HS-5 (cell line): ENCODE data around the gene HEYL.
"Not testable (repeated sequence)": the region's sequence is repeated elsewhere in the genome, so short reads cannot be mapped to it uniquely, and the experiment has no call there.

Source experiments
- DNase-seq: peaks from one replicate; pipeline ENCODE4 v3.0.0-alpha.2; 2012; ENCODE audit warnings: low read depth

Gene HEYL

GRCh38 chr1:39601667-39602255, 37.7 kb downstream of the HEYL start:
- DNase-seq: not testable (repeated sequence)

- no peak for DNase-seq
Measured at GRCh38 chr1:39596163-39596562, 43.3 kb downstream of the HEYL start.

GRCh38 chr1:39593386-39593785, 46.1 kb downstream of the HEYL start:
- no peak for DNase-seq

GRCh38 chr1:39592069-39592468, 47.4 kb downstream of the HEYL start:
- no peak for DNase-seq

GRCh38 chr1:39590546-39590945, 48.9 kb downstream of the HEYL start:
- DNase-seq: no peak

- no peak for DNase-seq
Measured at GRCh38 chr1:39585933-39586332, 53.5 kb downstream of the HEYL start.

- DNase-seq: no peak
Measured at GRCh38 chr1:39576016-39576657, 63.3 kb downstream of the HEYL start.

GRCh38 chr1:39575191-39576015, 64.0 kb downstream of the HEYL start:
- no peak for DNase-seq

- no peak for DNase-seq
Measured at GRCh38 chr1:39574646-39575045, 64.8 kb downstream of the HEYL start.
